ENCODE measurements around the gene RNASET2.

GRCh38 chr6:166930354-166930891 is 25.9 kb downstream of the RNASET2 start:
- no peak for TF ChIP-seq CTCF (IDR thresholded peaks at IDR 0.05)
- TF ChIP-seq POLR2A (IDR thresholded peaks at IDR 0.05) = no peak
